Measurements from ENCODE around the gene TRIP11.

- TF ChIP-seq GATA3 (IDR thresholded peaks at IDR 0.05; ENCODE audit: low read depth, low read length) (no peak), GATA2 (IDR thresholded peaks at IDR 0.05; ENCODE audit: low read depth, low read length) (no peak)
Measured at GRCh38 chr14:91942946-91943345, 96.9 kb downstream of the TRIP11 start.

Data from SH-SY5Y (cell line).